ENCODE measurements around the gene KIF21B. TPM values are rescaled to one million over a fixed set of nuclear protein-coding genes. Genes with fewer than 3 reads are reported as not detected.

The KIF21B gene
- total and polyA plus RNA-seq, 9 of the 15 experiments (the other 6 are each of a cell fraction or from before 2014, with no cell fraction given), result 0.46 to 13.4 (median 5.9) TPM

DNA sequence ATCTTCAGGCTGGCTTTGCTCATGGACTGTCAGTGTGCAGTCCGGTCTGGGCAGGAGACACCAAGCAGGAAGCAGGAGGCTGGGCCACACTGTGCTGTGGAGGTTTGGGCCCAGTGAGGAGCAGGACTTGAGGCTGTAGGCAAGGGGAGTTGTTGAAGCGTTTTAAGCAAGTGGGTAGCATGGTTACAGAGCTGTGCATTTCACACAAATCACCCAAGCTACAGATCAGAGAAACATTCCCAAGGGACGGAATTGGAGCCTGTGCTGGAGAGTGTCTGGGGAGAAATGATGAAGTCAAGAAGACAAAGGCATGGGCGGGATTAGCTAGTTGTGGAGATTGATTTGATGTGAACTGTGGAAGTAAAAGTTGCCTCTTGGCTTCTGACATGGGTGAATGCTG lies 60.9 kb downstream of the KIF21B start:
- H3K27me3 ChIP-seq (ENCODE audit: control insufficient read depth in 2 of 2, insufficient read depth in 2 of 2, low read length in 2 of 2), result peaks cover 50 to 78% of the 10 kb centered on the region in 2 experiments
- no peak overlapping the region for H3K27ac ChIP-seq (ENCODE audit: extremely low read depth, low read depth, low read length)
- WGBS (ENCODE audit: insufficient coverage, low coverage, missing lambda C conversion rate), result 7% methylated on average over 4 of the region's 4 CpGs
- no peak overlapping the region for H2AFZ ChIP-seq (ENCODE audit: low read depth, low read length)
- CTCF ChIA-PET (ENCODE audit: low intra/inter-chr PET ratio), result no interaction called here
- no peaks in the 10 kb centered on the region for H3K9me3 ChIP-seq (replicated peaks; ENCODE audit: control insufficient read depth, insufficient read depth, low read depth, low read length)
- no peaks in the 10 kb centered on the region for H3K36me3 ChIP-seq (ENCODE audit: control insufficient read depth, insufficient read depth, low read length)
- BruUV-seq (replicated peaks), result no TSS peak
- intact Hi-C loops (cut with micrococcal nuclease) (no loop called here), in situ Hi-C loops (cut with MboI) (no loop called here)
- no peak overlapping the region for H3K9ac ChIP-seq (ENCODE audit: insufficient read depth in 1 of 2, low read depth in 2 of 2, low read length in 2 of 2)
- DNase-seq (ENCODE audit: extremely low read depth in 1 of 4, low spot score in 3 of 4) (no peak), FAIRE-seq (no peak), ATAC-seq (no peak)
- H3K4me1 ChIP-seq (replicated peaks in 1 of 2; ENCODE audit: control insufficient read depth in 2 of 2, insufficient read depth in 2 of 2, low read length in 2 of 2), result no peaks in the 10 kb centered on the region
- H3K9me1 ChIP-seq (ENCODE audit: control insufficient read depth, insufficient read depth, low read length), result no peaks in the 10 kb centered on the region
- H3K4me3 ChIP-seq, result no peak overlapping the region
- H4K20me1 ChIP-seq (replicated peaks; ENCODE audit: control insufficient read depth, insufficient read depth, low read length), result peaks cover 23% of the 10 kb centered on the region; the same call in 1 of the 2 replicates
- H3K4me2 ChIP-seq (ENCODE audit: insufficient read depth, low read length), result no peak overlapping the region
- H3K79me2 ChIP-seq (ENCODE audit: control insufficient read depth, insufficient read depth, low read length), result no peaks in the 10 kb centered on the region
- POLR2A ChIA-PET, result interaction anchor here (0.6 to 0.8 kb wide), 3 partner anchors 21 to 420 kb away, joined by 3 to 5 read pairs (median 3); no protein-coding TSS in a partner anchor
- TF ChIP-seq POLR2AphosphoS5 (IDR thresholded peaks at IDR 0.05; ENCODE audit: control insufficient read depth, insufficient read depth, low read depth, low read length), result no peak
- TF ChIP-seq, protein P1, sequence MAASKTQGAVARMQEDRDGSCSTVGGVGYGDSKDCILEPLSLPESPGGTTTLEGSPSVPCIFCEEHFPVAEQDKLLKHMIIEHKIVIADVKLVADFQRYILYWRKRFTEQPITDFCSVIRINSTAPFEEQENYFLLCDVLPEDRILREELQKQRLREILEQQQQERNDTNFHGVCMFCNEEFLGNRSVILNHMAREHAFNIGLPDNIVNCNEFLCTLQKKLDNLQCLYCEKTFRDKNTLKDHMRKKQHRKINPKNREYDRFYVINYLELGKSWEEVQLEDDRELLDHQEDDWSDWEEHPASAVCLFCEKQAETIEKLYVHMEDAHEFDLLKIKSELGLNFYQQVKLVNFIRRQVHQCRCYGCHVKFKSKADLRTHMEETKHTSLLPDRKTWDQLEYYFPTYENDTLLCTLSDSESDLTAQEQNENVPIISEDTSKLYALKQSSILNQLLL (CRISPR knock-in tag; IDR thresholded peaks at IDR 0.05; ENCODE audit: borderline replicate concordance), result no peak
- TF ChIP-seq, protein P2, sequence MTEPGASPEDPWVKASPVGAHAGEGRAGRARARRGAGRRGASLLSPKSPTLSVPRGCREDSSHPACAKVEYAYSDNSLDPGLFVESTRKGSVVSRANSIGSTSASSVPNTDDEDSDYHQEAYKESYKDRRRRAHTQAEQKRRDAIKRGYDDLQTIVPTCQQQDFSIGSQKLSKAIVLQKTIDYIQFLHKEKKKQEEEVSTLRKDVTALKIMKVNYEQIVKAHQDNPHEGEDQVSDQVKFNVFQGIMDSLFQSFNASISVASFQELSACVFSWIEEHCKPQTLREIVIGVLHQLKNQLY (CRISPR knock-in tag; conservative IDR thresholded peaks at IDR 0.05), result no peak
- no peak for TF ChIP-seq POLR3G (IDR thresholded peaks at IDR 0.05; ENCODE audit: extremely low read depth, insufficient read length, insufficient replicate concordance)
- TF ChIP-seq MEIS2 (IDR thresholded peaks at IDR 0.05; ENCODE audit: partially characterized antibody), result no peak
- no peak for TF ChIP-seq MCM2 (IDR thresholded peaks at IDR 0.05; ENCODE audit: low read depth)
- no peak for TF ChIP-seq ZBTB7A (IDR thresholded peaks at IDR 0.05; ENCODE audit: borderline replicate concordance, control insufficient read depth, low read depth, low read length)
- TF ChIP-seq HNRNPK (IDR thresholded peaks at IDR 0.05; ENCODE audit: low read depth, low read length, poor library complexity, severe bottlenecking), result no peak
- no peak for TF ChIP-seq NR4A1 (CRISPR knock-in tag; IDR thresholded peaks at IDR 0.05)
- no peak for TF ChIP-seq NR4A1 (tag; IDR thresholded peaks at IDR 0.05)
- no peak for TF ChIP-seq ZNF121 (CRISPR knock-in tag; conservative IDR thresholded peaks at IDR 0.05)
- TF ChIP-seq, protein P3, sequence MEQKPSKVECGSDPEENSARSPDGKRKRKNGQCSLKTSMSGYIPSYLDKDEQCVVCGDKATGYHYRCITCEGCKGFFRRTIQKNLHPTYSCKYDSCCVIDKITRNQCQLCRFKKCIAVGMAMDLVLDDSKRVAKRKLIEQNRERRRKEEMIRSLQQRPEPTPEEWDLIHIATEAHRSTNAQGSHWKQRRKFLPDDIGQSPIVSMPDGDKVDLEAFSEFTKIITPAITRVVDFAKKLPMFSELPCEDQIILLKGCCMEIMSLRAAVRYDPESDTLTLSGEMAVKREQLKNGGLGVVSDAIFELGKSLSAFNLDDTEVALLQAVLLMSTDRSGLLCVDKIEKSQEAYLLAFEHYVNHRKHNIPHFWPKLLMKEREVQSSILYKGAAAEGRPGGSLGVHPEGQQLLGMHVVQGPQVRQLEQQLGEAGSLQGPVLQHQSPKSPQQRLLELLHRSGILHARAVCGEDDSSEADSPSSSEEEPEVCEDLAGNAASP (IDR thresholded peaks at IDR 0.05), result no peak
- TF ChIP-seq, protein P4, sequence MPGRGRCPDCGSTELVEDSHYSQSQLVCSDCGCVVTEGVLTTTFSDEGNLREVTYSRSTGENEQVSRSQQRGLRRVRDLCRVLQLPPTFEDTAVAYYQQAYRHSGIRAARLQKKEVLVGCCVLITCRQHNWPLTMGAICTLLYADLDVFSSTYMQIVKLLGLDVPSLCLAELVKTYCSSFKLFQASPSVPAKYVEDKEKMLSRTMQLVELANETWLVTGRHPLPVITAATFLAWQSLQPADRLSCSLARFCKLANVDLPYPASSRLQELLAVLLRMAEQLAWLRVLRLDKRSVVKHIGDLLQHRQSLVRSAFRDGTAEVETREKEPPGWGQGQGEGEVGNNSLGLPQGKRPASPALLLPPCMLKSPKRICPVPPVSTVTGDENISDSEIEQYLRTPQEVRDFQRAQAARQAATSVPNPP (IDR thresholded peaks at IDR 0.05; ENCODE audit: borderline replicate concordance, insufficient read depth, insufficient read length), result no peak
- TF ChIP-seq, protein P5, sequence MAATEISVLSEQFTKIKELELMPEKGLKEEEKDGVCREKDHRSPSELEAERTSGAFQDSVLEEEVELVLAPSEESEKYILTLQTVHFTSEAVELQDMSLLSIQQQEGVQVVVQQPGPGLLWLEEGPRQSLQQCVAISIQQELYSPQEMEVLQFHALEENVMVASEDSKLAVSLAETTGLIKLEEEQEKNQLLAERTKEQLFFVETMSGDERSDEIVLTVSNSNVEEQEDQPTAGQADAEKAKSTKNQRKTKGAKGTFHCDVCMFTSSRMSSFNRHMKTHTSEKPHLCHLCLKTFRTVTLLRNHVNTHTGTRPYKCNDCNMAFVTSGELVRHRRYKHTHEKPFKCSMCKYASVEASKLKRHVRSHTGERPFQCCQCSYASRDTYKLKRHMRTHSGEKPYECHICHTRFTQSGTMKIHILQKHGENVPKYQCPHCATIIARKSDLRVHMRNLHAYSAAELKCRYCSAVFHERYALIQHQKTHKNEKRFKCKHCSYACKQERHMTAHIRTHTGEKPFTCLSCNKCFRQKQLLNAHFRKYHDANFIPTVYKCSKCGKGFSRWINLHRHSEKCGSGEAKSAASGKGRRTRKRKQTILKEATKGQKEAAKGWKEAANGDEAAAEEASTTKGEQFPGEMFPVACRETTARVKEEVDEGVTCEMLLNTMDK (IDR thresholded peaks at IDR 0.05; ENCODE audit: borderline replicate concordance, insufficient read depth, low read depth, low read length, poor library complexity, severe bottlenecking), result no peak
